ENCODE data around the gene ACAT2.
"Not testable (repeated sequence)": the region's sequence is repeated elsewhere in the genome, so short reads cannot be mapped to it uniquely, and the experiment has no call there.

Gene ACAT2

GRCh38 chr6:159777240-159777904 lies 15.5 kb downstream of the ACAT2 start:
- DNase-seq, result no peak

- no peak for DNase-seq
Measured at GRCh38 chr6:159778131-159778530, 16.3 kb downstream of the ACAT2 start.

- no peak for DNase-seq
Measured at GRCh38 chr6:159778542-159779103, 16.8 kb downstream of the ACAT2 start.

GRCh38 chr6:159788276-159788675 lies 26.4 kb downstream of the ACAT2 start:
- DNase-seq, result peak in 1 of 5 donors; percentile 13

GRCh38 chr6:159788753-159789376 lies 27.0 kb downstream of the ACAT2 start:
- DNase-seq, result peak in 4 of 5 donors; percentile 10 to 34 (median 22)

GRCh38 chr6:159789377-159790148 lies 27.7 kb downstream of the ACAT2 start, which contains the start of gene TCP1:
Gene TCP1 (minus strand): TSS chr6:159789602. CDS start chr6:159789468, 134 bp downstream.
- peak; percentile 97 to 100 (median 99) for DNase-seq

GRCh38 chr6:159790149-159790955 lies 28.5 kb downstream of the ACAT2 start, which contains the start of gene MRPL18:
Gene MRPL18 (plus strand): TSS chr6:159790467. CDS start chr6:159790588, 121 bp downstream.
- peak; percentile 80 to 97 (median 81) for DNase-seq

GRCh38 chr6:159790956-159791598 lies 29.2 kb downstream of the ACAT2 start:
- DNase-seq, result peak in 3 of 5 donors; percentile 10 to 20 (median 19)

- DNase-seq, result not testable (repeated sequence)
Measured at GRCh38 chr6:159794976-159795375, 33.1 kb downstream of the ACAT2 start.

- no peak for DNase-seq
Measured at GRCh38 chr6:159797554-159797953, 35.7 kb downstream of the ACAT2 start.

GRCh38 chr6:159800141-159800865 lies 38.5 kb downstream of the ACAT2 start, which contains the start of gene PNLDC1:
Gene PNLDC1 (plus strand): TSS chr6:159800276. CDS start chr6:159800308, 32 bp downstream.
- no peak for DNase-seq

GRCh38 chr6:159801935-159802334 lies 40.1 kb downstream of the ACAT2 start:
- DNase-seq, result no peak

- DNase-seq, result no peak
Measured at GRCh38 chr6:159804504-159804903, 42.7 kb downstream of the ACAT2 start.

- no peak for DNase-seq
Measured at GRCh38 chr6:159805440-159806020, 43.7 kb downstream of the ACAT2 start.

GRCh38 chr6:159806021-159806458 lies 44.2 kb downstream of the ACAT2 start:
- no peak for DNase-seq

- DNase-seq, result no peak
Measured at GRCh38 chr6:159807150-159807858, 45.5 kb downstream of the ACAT2 start.

GRCh38 chr6:159808647-159809046 lies 46.8 kb downstream of the ACAT2 start:
- DNase-seq, result no peak

- DNase-seq, result no peak
Measured at GRCh38 chr6:159809149-159809548, 47.3 kb downstream of the ACAT2 start.

- DNase-seq, result no peak
Measured at GRCh38 chr6:159813781-159814180, 51.9 kb downstream of the ACAT2 start.

GRCh38 chr6:159815410-159815809 lies 53.6 kb downstream of the ACAT2 start:
- DNase-seq, result no peak

Data from T-helper 1 cell (primary cell).